Small intestine (tissue), 7 donors: Measurements from ENCODE around the gene MPRIP. TPM values are rescaled to one million over a fixed set of nuclear protein-coding genes. Genes with fewer than 3 reads are reported as not detected.

Experiments used
- DNase-seq, 2 donors: peaks; one replicate each; pipeline versions ENCODE4 v3.0.0 to v3.0.0-alpha.2; 2013
- FAIRE-seq: peaks from 2 replicates; lab custom pipeline; 2012; peaks lifted over from hg19 to GRCh38; lab: Jason Lieb, UNC
- H3K27ac ChIP-seq, 3 donors: one replicate each; pipeline ENCODE4 v1.5.1; 2013; ENCODE audit warnings: low read length in 2 of 3, mild to moderate bottlenecking in 2 of 3, control low read depth in 1 of 3, inconsistent platforms in 1 of 3, low read depth in 1 of 3, moderate library complexity in 1 of 3
- H3K27me3 ChIP-seq, 3 donors: one replicate each; pipeline ENCODE4 v1.6.1; 2013; ENCODE audit warnings: low read length in 3 of 3, inconsistent platforms in 1 of 3; ENCODE audit not compliant: control insufficient read depth in 3 of 3, insufficient read depth in 3 of 3
- H3K36me3 ChIP-seq, 3 donors: one replicate each; pipeline ENCODE4 v1.6.1; 2013; ENCODE audit warnings: low read length in 3 of 3, inconsistent platforms in 1 of 3, low read depth in 1 of 3, mild to moderate bottlenecking in 1 of 3, moderate library complexity in 1 of 3; ENCODE audit not compliant: control insufficient read depth in 3 of 3, insufficient read depth in 2 of 3
- H3K4me1 ChIP-seq, 3 donors: one replicate each; pipeline ENCODE4 v1.6.1; 2013; ENCODE audit warnings: low read length in 2 of 3, inconsistent platforms in 1 of 3, low read depth in 1 of 3, mild to moderate bottlenecking in 1 of 3, moderate library complexity in 1 of 3; ENCODE audit not compliant: control insufficient read depth in 3 of 3, insufficient read depth in 2 of 3
- H3K4me3 ChIP-seq, 3 donors: one replicate each; pipeline ENCODE4 v1.5.1; 2013; ENCODE audit warnings: low read length in 3 of 3, control low read depth in 1 of 3, inconsistent platforms in 1 of 3, low read depth in 1 of 3, mild to moderate bottlenecking in 1 of 3, moderate library complexity in 1 of 3
- H3K9me3 ChIP-seq, 2 donors: one replicate each; pipeline ENCODE4 v1.6.1; 2013; ENCODE audit warnings: low read depth in 1 of 2, low read length in 1 of 2; ENCODE audit not compliant: control insufficient read depth in 2 of 2, insufficient read depth in 1 of 2
- WGBS, 3 donors: extraction: QIAGEN DNeasy Blood & Tissue Kit; methylation state at CpG; one replicate each; pipeline ENCODE4 v1.1.7; 2013; 5-methylcytosine and 5-hydroxymethylcytosine counted together
- polyA plus RNA-seq, 4 donors: library from polyadenylated mRNA; stranded (reverse) in 3 of 4; unstranded in 1 of 4; fragments of 200-250 nt in 3 of 4; fragments of 120-200 nt in 1 of 4; gene quantifications; one replicate each; pipeline versions ENCODE4 v1.2.1 to v1.2.3, GENCODE V29; 2013
- donor health status: healthy with polysubstance abuse.
- donor health status: control.
- donor health status: control.
- donor health status: Bipolar disorder and iron deficiency.
- donor health status: healthy.

MPRIP gene
- polyA plus RNA-seq, 4 donors, result 98.9 to 233 (median 190) TPM

DNA sequence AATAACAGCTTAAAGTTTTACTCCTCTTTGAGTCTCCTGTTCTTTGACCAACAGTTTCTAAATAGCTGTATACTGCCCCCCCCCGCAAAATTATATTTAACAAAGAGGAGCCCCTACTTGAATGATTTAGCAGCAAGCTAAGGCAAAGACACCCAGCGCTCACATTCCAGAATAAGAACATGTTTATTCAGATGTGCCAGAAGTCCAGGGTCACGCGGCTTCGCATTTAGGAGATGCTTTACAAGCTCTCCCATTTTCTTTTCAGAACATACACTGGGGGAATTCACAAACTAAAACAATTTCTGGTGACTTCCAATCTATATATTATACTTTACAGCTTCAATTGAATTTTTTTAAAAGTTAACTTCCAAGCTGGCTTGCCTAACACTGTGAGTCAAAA, 158.6 kb downstream of the MPRIP start:
- H3K4me1 ChIP-seq, result peaks cover 0 to 19% (median 4%) of the 10 kb centered on the region in 3 donors
- WGBS, 3 donors, result 65 to 83% (median 82%) methylated on average over 5 of the region's 5 CpGs

DNA sequence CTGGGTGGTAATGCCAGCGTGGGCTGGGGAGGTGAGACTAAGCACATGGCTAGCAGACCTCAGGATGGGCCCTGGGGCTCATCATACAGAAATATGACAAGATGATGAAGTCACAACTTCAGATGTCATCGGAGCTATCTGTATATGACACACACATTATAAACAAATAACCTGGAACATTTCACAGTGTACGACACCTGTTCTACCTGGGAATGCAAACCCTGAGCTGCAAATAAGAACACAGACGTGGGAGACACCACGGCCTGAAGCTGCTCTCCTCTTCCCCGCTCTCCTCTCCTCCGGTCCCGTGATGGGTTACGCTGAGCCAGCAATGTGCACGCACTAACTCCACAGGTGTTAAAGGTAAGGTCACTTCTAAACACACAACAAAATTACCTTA, 159.0 kb downstream of the MPRIP start:
- no peaks in the 10 kb centered on the region for H3K9me3 ChIP-seq
- 84 to 88% (median 84%) methylated on average over 10 of the region's 10 CpGs for WGBS, 3 donors
- peak overlapping the region in 1 of 3 donors; percentile 54 for H3K27ac ChIP-seq
- H3K4me1 ChIP-seq, result peaks cover 0 to 19% (median 4%) of the 10 kb centered on the region in 3 donors
- no peaks in the 10 kb centered on the region for H3K27me3 ChIP-seq
- H3K36me3 ChIP-seq, result peaks cover 0 to 31% (median 0%) of the 10 kb centered on the region in 3 donors
- no peak overlapping the region for H3K4me3 ChIP-seq
- no peak for DNase-seq
- no peak for FAIRE-seq

More for the DNA sequence above, 158.6 kb downstream of the MPRIP start:
- FAIRE-seq (no peak), DNase-seq (peak in 1 of 2 donors; percentile 17)
- H3K36me3 ChIP-seq, result peaks cover 0 to 31% (median 0%) of the 10 kb centered on the region in 3 donors
- no peaks in the 10 kb centered on the region for H3K27me3 ChIP-seq
- H3K4me3 ChIP-seq, result no peak overlapping the region
- no peaks in the 10 kb centered on the region for H3K9me3 ChIP-seq
- H3K27ac ChIP-seq, result peak overlapping the region in 2 of 3 donors; percentile 31 to 54

DNA sequence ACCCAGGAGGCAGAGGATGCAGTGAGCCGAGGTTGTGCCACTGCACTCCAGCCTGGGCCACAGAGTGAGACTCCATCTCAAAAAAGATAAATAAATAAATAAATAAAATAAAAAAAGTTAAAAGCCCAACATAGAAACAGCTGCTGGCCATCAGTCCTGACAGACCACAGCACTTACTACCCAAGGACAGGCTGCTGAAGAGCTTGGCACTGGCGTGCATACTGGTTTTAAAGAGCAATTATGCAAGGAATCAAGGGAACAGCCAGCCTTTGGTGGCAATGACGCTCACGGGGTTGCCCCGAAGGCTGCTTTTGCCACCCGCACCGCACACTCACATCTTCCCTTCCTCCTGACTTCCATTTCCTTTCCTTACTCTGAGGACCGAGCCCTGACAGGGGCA, 159.7 kb downstream of the MPRIP start:
- DNase-seq, result no peak
- 87 to 90% (median 89%) methylated on average over 8 of the region's 8 CpGs for WGBS, 3 donors

DNA sequence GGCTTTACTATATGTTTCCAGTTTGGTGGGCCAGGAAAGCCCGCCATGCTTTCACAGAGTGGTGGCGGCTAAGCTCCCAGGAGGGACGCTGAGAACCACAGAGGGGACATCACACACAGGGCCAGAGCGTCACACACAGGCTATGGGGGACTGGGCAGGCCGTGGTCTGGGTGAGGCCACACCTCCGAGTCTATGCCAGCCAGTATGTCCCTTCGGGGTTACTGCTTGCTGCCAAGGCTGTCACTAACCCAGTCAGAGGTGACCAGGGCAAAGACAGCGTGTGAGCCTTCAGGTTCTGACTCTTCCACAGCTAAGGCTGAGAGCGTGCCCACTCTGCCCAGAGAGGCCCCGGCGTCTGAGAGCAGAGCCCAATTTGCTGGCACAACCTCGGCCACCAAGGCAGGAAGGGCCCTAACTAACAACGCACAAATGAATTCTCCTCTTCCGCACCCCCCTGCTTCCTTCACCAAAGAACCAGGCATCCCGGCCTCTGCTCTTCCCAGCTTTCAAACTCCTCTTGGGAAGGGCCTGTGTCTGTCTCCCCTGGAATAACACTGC, 161.0 kb downstream of the MPRIP start:
- H3K27ac ChIP-seq, result no peak overlapping the region
- FAIRE-seq, result no peak
- H3K4me1 ChIP-seq, result peaks cover 0 to 19% (median 4%) of the 10 kb centered on the region in 3 donors

More for the DNA sequence above, 159.7 kb downstream of the MPRIP start:
- no peaks in the 10 kb centered on the region for H3K27me3 ChIP-seq
- peaks cover 0 to 19% (median 4%) of the 10 kb centered on the region in 3 donors for H3K4me1 ChIP-seq
- no peak for FAIRE-seq
- peaks cover 0 to 3% of the 10 kb centered on the region in 2 donors for H3K9me3 ChIP-seq
- H3K4me3 ChIP-seq, result no peak overlapping the region
- H3K27ac ChIP-seq, result no peak overlapping the region
- peaks cover 0 to 31% (median 0%) of the 10 kb centered on the region in 3 donors for H3K36me3 ChIP-seq

DNA sequence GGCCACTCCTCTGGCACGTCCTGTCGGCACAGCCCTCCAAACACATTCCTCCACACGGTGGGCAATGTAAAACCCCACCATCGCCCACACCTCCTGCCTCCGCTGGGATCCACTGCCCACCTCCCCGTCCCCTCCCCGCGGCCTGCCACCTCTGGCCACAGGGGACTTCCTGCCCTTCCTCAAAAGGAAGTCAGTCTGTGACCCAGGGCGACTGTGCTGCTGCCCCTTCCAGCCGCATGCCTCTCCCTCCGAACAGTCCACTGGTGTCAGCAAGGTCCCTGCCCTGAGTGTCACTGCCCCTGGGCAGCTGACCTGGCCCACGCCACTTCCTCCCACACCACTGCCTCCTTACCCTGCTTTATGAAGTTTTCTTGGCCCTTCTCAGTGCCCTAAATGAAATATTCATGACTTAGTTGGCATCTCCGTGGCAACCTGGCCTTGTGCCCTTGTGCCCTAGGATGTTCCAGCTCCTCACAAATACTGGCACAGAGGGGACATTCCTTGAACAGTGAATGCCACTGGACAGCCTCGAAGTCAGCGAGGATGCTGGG, 161.9 kb downstream of the MPRIP start:
- 71 to 82% (median 79%) methylated on average over 15 of the region's 15 CpGs for WGBS, 3 donors
- peaks cover 0 to 31% (median 0%) of the 10 kb centered on the region in 3 donors for H3K36me3 ChIP-seq
- no peak overlapping the region for H3K27ac ChIP-seq
- no peaks in the 10 kb centered on the region for H3K27me3 ChIP-seq
- no peak overlapping the region for H3K4me3 ChIP-seq
- peaks cover 0 to 3% of the 10 kb centered on the region in 2 donors for H3K9me3 ChIP-seq
- peaks cover 0 to 19% (median 4%) of the 10 kb centered on the region in 3 donors for H3K4me1 ChIP-seq
- FAIRE-seq, result no peak
- no peak for DNase-seq

More for the DNA sequence above, 161.0 kb downstream of the MPRIP start:
- Histone ChIP-seq H3K27me3 (no peaks in the 10 kb centered on the region), H3K36me3 (peaks cover 0 to 31% (median 0%) of the 10 kb centered on the region in 3 donors), H3K4me3 (no peak overlapping the region), H3K9me3 (peaks cover 0 to 3% of the 10 kb centered on the region in 2 donors)
- 87 to 93% (median 90%) methylated on average over 15 of the region's 15 CpGs for WGBS, 3 donors
- no peak for DNase-seq

DNA sequence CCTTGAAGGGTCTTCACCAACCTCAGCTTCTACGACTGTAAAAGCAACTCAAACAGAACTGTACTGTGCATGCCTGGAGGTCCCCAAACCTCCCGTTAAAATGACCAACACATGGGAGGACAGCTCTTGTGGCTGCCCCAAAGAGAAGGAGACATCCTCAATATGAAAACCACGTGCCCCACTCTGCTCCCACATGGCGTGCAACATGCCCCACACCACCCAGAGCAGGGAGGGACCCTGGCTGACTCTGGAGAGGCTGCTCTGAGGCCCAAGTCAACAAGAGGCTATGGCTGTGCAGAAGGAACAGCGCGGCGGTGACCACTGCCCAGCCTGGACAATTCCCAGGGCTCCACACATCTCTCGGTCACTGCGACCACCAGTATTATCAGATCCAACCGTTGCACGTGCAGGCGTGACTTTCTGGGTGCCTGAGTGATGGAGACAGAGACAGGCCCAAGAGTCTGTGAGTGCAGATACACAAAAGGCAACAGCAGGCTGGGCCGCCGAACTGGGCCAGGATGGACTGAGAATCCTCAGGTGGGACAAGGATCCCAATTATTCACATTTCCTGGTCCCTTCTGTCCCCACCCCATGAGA, 162.5 kb downstream of the MPRIP start:
- FAIRE-seq (no peak), DNase-seq (no peak)
- Histone ChIP-seq H3K9me3 (peaks cover 0 to 3% of the 10 kb centered on the region in 2 donors), H3K27ac (no peak overlapping the region), H3K36me3 (peaks cover 0 to 31% (median 0%) of the 10 kb centered on the region in 3 donors), H3K27me3 (no peaks in the 10 kb centered on the region), H3K4me1 (peaks cover 0 to 19% (median 4%) of the 10 kb centered on the region in 3 donors), H3K4me3 (peak overlapping the region in 2 of 3 donors; percentile 48 to 63)
- WGBS, 3 donors, result 61 to 77% (median 63%) methylated on average over 14 of the region's 14 CpGs

DNA sequence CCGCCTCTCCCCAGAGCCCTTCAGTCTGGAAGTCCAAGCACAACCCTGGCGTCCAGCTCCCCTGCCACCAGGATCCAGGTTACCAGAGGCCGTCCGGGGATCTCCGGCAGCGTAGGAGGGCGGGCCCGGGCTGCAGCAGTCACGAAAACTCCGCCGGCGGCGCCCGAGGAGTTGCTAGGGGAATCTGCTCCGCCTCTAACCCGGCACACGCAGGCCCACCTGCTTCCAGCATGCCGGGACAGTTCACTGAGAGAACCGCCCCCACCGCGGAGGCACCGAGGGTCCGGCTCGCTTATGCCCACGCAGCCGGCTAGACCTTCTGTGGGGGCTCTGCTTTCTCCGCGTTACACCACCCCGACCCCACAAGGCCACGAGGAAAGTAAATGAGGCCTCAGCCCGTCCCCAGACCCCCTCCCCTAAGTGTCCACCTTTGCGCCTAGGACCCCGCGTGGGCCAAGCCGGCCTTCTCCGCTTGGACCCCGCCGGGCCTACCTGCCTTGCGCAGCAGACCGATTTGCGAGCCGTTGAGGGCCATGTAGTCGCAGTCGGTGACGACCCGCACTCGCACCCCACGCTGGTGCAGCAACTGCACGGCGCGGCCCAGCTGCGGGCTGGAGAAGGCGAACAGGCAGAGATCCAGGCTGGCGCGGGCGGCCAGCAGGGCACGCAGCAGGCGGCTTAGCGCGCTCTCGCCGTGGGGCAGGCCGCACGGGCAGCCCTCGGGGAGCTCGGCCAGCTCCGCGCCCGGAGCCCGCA, 163.3 kb downstream of the MPRIP start:
- no peak for FAIRE-seq
- H3K4me1 ChIP-seq, result peaks cover 0 to 19% (median 4%) of the 10 kb centered on the region in 3 donors
- DNase-seq, result peak; percentile 54 to 62
- peak overlapping the region; percentile 28 to 63 (median 48) for H3K4me3 ChIP-seq
- H3K36me3 ChIP-seq, result peaks cover 0 to 36% (median 0%) of the 10 kb centered on the region in 3 donors
- 0 to 11% (median 1%) methylated on average over 55 to 70 of the region's 70 CpGs for WGBS, 3 donors
- no peaks in the 10 kb centered on the region for H3K27me3 ChIP-seq
- H3K27ac ChIP-seq, result peak overlapping the region in 1 of 3 donors; percentile 10
- peaks cover 0 to 3% of the 10 kb centered on the region in 2 donors for H3K9me3 ChIP-seq
